Progenitor cell of endocrine pancreas (in vitro differentiated cells): Measurements from ENCODE around the gene WFS1. TPM values are rescaled to one million over a fixed set of nuclear protein-coding genes. Genes with fewer than 3 reads are reported as not detected.
A peak's percentile ranks its signal among the peaks of the same experiment; 100 is the strongest.

Experiments used
- DNase-seq: peaks from one replicate; pipeline ENCODE4 v3.0.0; 2021; ENCODE audit warnings: low spot score; ENCODE audit not compliant: unreplicated experiment
- H3K27ac Mint-ChIP-seq: 2 replicates; pipeline ENCODE4 v1.8.0; 2021; ENCODE audit warnings: mild to moderate bottlenecking, moderate library complexity, mixed read lengths
- H3K27me3 Mint-ChIP-seq: 2 replicates; pipeline ENCODE4 v1.8.0; 2021; ENCODE audit warnings: mixed read lengths
- H3K36me3 Mint-ChIP-seq: 2 replicates; pipeline ENCODE4 v1.8.0; 2022; ENCODE audit warnings: mixed read lengths; ENCODE audit not compliant: insufficient read depth
- H3K4me1 Mint-ChIP-seq: 2 replicates; pipeline ENCODE4 v1.8.0; 2021; ENCODE audit warnings: low read depth, mixed read lengths
- H3K4me3 Mint-ChIP-seq: 2 replicates; pipeline ENCODE4 v1.8.0; 2021; ENCODE audit warnings: low read depth, mild to moderate bottlenecking, moderate library complexity, mixed read lengths
- H3K9me3 Mint-ChIP-seq: 2 replicates; pipeline ENCODE4 v1.8.0; 2021; ENCODE audit warnings: low read depth, mixed read lengths
- total RNA-seq: library from RNA; stranded (reverse); gene quantifications from 2 replicates; pipeline ENCODE4 v1.2.1, GENCODE V29; 2021
- TF ChIP-seq, protein P1 (sequence below): fragments of 200-600 bp; sonication (generic); IDR thresholded peaks from one replicate; pipeline ENCODE4 v1.5.0; 2021; ENCODE audit warnings: antibody characterized with exemption, mild to moderate bottlenecking; ENCODE audit not compliant: unreplicated experiment

Gene WFS1
- total RNA-seq, 1 donor from 2014 or later = 37.9 TPM

DNA sequence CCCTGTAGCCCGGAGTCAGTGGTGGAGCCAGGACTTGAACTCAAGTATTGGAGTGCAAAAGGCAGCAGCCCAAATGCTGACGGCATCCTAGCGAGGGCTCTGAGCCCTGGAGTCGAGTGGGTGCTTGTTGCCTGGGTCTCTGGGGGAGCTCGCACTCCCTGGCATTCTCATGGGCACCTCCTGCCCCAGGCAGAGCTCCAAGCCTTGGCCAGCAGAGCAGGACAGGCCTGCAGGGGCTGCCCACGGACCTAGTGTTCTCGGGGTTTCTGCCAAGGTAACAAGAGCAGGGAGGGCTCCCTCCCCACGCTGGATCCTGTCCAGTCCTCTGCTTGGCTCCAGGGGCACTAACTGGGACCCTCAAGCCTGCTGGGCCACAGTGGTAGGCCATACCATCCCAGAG lies 17.6 kb upstream of the WFS1 start:
- Mint-ChIP-seq H3K27me3 (peaks cover 14% of the 10 kb centered on the region), H3K36me3 (no peaks in the 10 kb centered on the region), H3K4me3 (no peak overlapping the region), H3K27ac (no peak overlapping the region), H3K4me1 (peaks cover 2% of the 10 kb centered on the region), H3K9me3 (no peaks in the 10 kb centered on the region)
- DNase-seq = no peak
- TF ChIP-seq, protein P1, sequence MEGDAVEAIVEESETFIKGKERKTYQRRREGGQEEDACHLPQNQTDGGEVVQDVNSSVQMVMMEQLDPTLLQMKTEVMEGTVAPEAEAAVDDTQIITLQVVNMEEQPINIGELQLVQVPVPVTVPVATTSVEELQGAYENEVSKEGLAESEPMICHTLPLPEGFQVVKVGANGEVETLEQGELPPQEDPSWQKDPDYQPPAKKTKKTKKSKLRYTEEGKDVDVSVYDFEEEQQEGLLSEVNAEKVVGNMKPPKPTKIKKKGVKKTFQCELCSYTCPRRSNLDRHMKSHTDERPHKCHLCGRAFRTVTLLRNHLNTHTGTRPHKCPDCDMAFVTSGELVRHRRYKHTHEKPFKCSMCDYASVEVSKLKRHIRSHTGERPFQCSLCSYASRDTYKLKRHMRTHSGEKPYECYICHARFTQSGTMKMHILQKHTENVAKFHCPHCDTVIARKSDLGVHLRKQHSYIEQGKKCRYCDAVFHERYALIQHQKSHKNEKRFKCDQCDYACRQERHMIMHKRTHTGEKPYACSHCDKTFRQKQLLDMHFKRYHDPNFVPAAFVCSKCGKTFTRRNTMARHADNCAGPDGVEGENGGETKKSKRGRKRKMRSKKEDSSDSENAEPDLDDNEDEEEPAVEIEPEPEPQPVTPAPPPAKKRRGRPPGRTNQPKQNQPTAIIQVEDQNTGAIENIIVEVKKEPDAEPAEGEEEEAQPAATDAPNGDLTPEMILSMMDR = no peak

DNA sequence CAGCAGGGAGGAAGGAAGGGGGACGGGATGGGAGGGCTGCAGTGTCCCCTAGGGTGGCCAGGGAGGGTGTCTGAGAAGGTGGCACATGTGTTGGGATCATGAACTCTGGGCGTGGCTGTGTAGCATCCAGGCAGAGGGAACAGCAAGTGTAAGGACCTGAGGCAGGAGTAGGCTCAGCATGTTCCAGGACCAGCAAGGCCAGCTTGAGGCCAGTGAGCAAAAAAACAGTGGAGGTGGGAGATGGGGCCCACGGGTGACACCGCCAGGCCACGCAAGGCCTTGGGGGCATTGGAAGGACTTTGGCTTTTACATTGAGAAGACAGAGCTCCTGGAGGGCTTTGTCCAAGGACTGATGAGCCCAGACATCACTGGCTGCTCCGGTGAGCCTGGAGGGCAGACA lies 16.5 kb upstream of the WFS1 start:
- peaks cover 6% of the 10 kb centered on the region for H3K4me1 Mint-ChIP-seq
- H3K27me3 Mint-ChIP-seq = peaks cover 14% of the 10 kb centered on the region
- H3K27ac Mint-ChIP-seq = no peak overlapping the region
- no peak for DNase-seq
- TF ChIP-seq, protein P1 = no peak
- H3K36me3 Mint-ChIP-seq = no peaks in the 10 kb centered on the region
- H3K9me3 Mint-ChIP-seq = no peaks in the 10 kb centered on the region
- H3K4me3 Mint-ChIP-seq = no peak overlapping the region

DNA sequence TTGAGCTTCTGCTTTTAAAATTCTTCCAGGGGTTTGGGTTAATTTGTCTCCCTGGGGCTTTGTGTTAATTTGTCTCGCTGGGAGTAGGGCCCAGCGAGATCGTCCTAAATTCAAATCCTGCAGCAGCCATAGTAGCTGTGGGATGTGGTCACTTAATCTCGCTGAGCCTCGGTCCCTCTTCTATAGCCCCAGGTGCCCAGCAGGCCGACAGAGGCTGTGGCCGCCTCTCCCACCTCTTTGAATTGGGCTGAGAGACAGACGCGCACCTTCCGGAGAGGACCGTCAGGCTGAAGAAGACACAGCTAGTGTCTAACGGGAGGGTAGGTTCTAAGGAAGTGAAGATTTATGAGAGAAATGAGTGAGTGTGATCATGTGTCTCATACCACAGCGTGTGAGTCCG lies 15.7 kb upstream of the WFS1 start:
- peaks cover 6% of the 10 kb centered on the region for H3K4me1 Mint-ChIP-seq

DNA sequence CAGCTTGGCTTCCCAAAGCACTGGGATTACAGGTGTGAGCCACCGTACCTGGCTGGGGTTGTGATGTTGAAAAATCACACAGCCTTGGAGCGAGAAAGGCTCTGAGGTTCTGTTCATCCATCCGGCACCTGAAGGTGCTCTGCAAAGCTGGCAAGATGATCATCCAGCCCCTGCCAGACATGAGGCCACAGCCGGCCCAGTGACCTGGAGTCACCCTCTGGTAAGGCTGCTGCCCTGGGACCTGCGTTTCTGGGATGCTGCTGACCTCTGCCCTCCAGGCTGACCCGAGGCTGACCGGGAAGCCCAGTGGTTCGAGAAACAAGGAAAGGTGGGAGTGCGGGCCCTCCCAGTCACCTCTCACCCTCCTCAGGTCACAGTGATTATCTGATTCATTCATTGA lies 13.5 kb upstream of the WFS1 start:
- Mint-ChIP-seq H3K27me3 (no peaks in the 10 kb centered on the region), H3K36me3 (no peaks in the 10 kb centered on the region), H3K27ac (no peak overlapping the region), H3K9me3 (no peaks in the 10 kb centered on the region), H3K4me1 (peaks cover 6% of the 10 kb centered on the region), H3K4me3 (no peak overlapping the region)
- TF ChIP-seq, protein P1 = no peak
- no peak for DNase-seq

More for the DNA sequence above, 15.7 kb upstream of the WFS1 start:
- DNase-seq = no peak
- no peaks in the 10 kb centered on the region for H3K36me3 Mint-ChIP-seq
- H3K27ac Mint-ChIP-seq = no peak overlapping the region
- H3K27me3 Mint-ChIP-seq = peaks cover 11% of the 10 kb centered on the region
- H3K9me3 Mint-ChIP-seq = no peaks in the 10 kb centered on the region
- H3K4me3 Mint-ChIP-seq = no peak overlapping the region
- TF ChIP-seq, protein P1 = no peak

DNA sequence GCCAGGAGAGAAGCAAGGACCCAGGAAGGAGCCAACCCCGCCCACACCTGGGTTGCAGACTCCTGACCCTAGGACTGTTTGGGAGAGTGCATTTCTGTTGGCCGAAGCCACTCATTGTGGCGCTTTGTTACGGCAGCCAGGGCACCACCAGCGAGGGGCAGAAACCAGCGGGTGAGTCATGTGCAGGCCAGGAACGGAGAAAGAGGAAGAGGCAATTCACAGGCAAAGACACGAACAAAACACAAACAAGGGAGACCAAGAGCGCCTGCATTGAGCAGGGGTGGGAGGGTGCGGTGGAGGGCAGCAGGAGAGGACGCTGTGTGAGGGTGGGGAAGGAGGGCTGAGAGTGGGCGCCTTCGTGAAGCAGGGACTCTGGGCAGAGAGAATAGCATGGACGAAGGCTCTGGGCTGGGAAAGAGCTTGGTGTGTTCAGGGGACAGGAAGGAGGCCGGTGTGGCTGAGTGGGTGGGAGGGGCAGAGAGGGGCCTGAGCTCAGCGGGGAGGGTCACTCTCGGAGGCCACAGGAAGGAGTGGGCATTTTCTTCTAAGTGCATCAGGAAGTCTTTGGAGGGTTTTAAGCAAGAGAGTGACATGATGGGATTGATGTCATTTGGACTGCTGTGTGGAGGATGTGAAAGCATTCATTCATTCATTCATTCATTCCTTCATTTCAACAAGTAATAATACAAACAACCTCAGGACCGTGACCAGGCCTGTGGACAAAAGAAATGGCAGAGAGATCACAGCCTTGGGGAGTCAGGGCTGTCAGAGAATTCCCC lies 12.2 kb upstream of the WFS1 start:
- peaks cover 6% of the 10 kb centered on the region for H3K27me3 Mint-ChIP-seq
- H3K4me3 Mint-ChIP-seq = peak overlapping the region; percentile 6
- H3K9me3 Mint-ChIP-seq = no peaks in the 10 kb centered on the region
- DNase-seq = no peak
- TF ChIP-seq, protein P1 = no peak
- no peaks in the 10 kb centered on the region for H3K36me3 Mint-ChIP-seq
- H3K27ac Mint-ChIP-seq = no peak overlapping the region
- peaks cover 6% of the 10 kb centered on the region for H3K4me1 Mint-ChIP-seq
